ENCODE measurements around the gene PAFAH1B2. TPM values are rescaled to one million over a fixed set of nuclear protein-coding genes. Genes with fewer than 3 reads are reported as not detected.
A peak's percentile ranks its signal among the peaks of the same experiment; 100 is the strongest.

PAFAH1B2 gene
- total RNA-seq, 3 donors from 2014 or later (not counting 1 experiment from before 2014, with no cell fraction given): 46.1 to 71.0 (median 58.8) TPM

- Histone ChIP-seq H3K4me1 (ENCODE audit: control insufficient read depth, insufficient read depth, low read length) (peaks cover 47% of the 10 kb centered on the region), H3K27me3 (ENCODE audit: control insufficient read depth, insufficient read depth, low read length) (no peaks in the 10 kb centered on the region), H3K4me3 (ENCODE audit: low read length) (peak overlapping the region; percentile 90), H3K9me3 (ENCODE audit: control insufficient read depth, insufficient read depth, low read length) (no peaks in the 10 kb centered on the region), H3K36me3 (ENCODE audit: control insufficient read depth, insufficient read depth, low read length) (no peaks in the 10 kb centered on the region), H3K27ac (ENCODE audit: low read length) (peak overlapping the region; percentile 93)
- no peak for TF ChIP-seq CTCF (IDR thresholded peaks at IDR 0.05)
- Mint-ChIP-seq H3K4me3 (peak overlapping the region; percentile 97), H3K27me3 (ENCODE audit: low read depth in 2 of 2) (no peaks in the 10 kb centered on the region), H3K36me3 (peaks cover 8% of the 10 kb centered on the region), H3K27ac (peak overlapping the region; percentile 98), H3K4me1 (peaks cover 83% of the 10 kb centered on the region in 2 donors), H3K9me3 (no peaks in the 10 kb centered on the region)
- ATAC-seq: no peak
- DNase-seq: peak; percentile 26 to 82
- intact Hi-C loops (cut with micrococcal nuclease): loop anchor here (2.0 to 10.0 kb wide), 2 partner anchors 52 to 166 kb away; no protein-coding TSS in a partner anchor
- WGBS (ENCODE audit: insufficient coverage): 21% methylated on average over 5 of the region's 6 CpGs
Measured at GRCh38 chr11:117096201-117096991, 47.7 kb upstream of the PAFAH1B2 start.

DNA sequence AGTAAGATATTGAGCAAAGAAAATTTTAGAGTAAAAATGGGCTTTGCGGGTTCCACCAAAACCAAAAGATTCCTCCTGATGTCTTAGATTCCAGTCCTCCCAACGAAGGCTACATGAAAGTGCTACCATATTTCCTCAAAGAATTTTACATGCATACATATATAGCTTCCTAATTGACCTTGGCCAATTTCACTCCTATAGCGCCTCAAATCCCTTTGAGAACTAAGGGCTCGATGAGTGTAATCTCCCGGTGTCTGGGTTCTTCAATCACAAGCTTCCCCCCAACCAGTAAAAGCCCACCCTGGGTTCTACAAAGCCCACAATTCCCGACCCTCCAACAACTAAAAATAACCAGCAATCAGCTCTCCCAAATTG lies 47.1 kb upstream of the PAFAH1B2 start:
- H3K36me3 Mint-ChIP-seq: peaks cover 7% of the 10 kb centered on the region
- H3K4me3 ChIP-seq (ENCODE audit: low read length): peak overlapping the region; percentile 90
- H3K9me3 ChIP-seq (ENCODE audit: control insufficient read depth, insufficient read depth, low read length): no peaks in the 10 kb centered on the region
- DNase-seq (no peak), ATAC-seq (no peak)
- H3K36me3 ChIP-seq (ENCODE audit: control insufficient read depth, insufficient read depth, low read length): no peaks in the 10 kb centered on the region
- intact Hi-C loops (cut with micrococcal nuclease): loop anchor here (2.0 to 10.0 kb wide), 2 partner anchors 52 to 166 kb away; no protein-coding TSS in a partner anchor
- no peaks in the 10 kb centered on the region for H3K27me3 ChIP-seq (ENCODE audit: control insufficient read depth, insufficient read depth, low read length)
- WGBS (ENCODE audit: insufficient coverage): 11% methylated on average over 6 of the region's 6 CpGs
- H3K4me3 Mint-ChIP-seq: peak overlapping the region; percentile 97
- peaks cover 47% of the 10 kb centered on the region for H3K4me1 ChIP-seq (ENCODE audit: control insufficient read depth, insufficient read depth, low read length)
- no peak for TF ChIP-seq CTCF (IDR thresholded peaks at IDR 0.05)
- H3K27ac Mint-ChIP-seq: peak overlapping the region; percentile 98
- no peaks in the 10 kb centered on the region for H3K27me3 Mint-ChIP-seq (ENCODE audit: low read depth in 2 of 2)
- peaks cover 79 to 80% of the 10 kb centered on the region in 2 donors for H3K4me1 Mint-ChIP-seq
- H3K27ac ChIP-seq (ENCODE audit: low read length): peak overlapping the region; percentile 93
- H3K9me3 Mint-ChIP-seq: no peaks in the 10 kb centered on the region

DNA sequence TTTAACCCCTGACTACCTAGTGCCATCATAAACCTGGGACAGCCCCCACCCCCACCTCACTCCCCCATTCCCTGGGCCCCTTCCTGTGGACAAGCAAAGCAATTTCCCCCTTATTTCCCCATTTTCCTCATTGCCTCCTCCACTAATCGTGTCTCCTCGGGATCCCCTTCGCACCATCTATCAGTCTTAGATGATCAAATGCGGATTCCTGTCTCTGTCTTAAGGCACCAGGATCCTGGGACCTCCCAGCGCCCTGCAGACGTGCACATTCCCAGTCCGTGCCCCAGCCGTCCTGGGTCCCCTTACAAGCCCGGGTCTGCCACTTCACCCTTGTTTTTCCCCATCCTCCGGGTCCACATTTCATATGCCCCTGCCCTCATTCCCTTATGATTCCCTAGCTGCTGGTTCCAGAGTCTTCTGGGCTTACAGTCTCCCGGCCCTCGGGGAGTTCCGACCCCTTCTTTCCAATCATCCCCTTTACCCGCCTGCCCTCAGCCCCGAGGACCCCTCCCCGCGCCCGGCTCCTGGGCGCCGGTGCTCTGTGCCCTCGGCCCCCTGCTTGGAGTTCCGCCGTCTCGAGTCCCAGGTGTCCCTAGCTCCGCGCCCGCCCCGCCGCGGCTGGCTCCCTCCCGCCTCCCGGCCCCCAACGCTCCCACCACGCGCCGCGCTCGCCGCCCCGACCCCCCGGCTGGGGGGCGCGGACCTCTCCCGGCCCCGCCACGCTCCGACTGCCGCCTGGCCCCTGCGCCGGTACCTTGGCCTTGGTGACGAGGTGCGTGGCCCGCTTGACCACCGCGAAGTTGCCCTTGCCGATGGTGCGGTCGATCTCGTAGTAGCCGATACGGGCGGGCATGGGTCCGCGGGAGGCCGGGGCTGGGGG lies 46.5 kb upstream of the PAFAH1B2 start:
- peak overlapping the region; percentile 90 for H3K4me3 ChIP-seq (ENCODE audit: low read length)

More for the DNA sequence above, 46.5 kb upstream of the PAFAH1B2 start:
- Mint-ChIP-seq H3K4me1 (peaks cover 73% of the 10 kb centered on the region in 2 donors), H3K4me3 (peak overlapping the region; percentile 97), H3K9me3 (no peaks in the 10 kb centered on the region), H3K36me3 (peaks cover under 1% of the 10 kb centered on the region), H3K27me3 (ENCODE audit: low read depth in 2 of 2) (no peaks in the 10 kb centered on the region), H3K27ac (peak overlapping the region; percentile 98)
- peaks cover 47% of the 10 kb centered on the region for H3K4me1 ChIP-seq (ENCODE audit: control insufficient read depth, insufficient read depth, low read length)
- H3K27ac ChIP-seq (ENCODE audit: low read length): peak overlapping the region; percentile 93
- intact Hi-C loops (cut with micrococcal nuclease): loop anchor here (2.0 to 10.0 kb wide), 3 partner anchors 47 to 167 kb away; partner anchors contain the start of gene PAFAH1B2
- ATAC-seq (peak; percentile 5 to 13 (median 12)), DNase-seq (peak in 1 of 2 donors; percentile 57)
- H3K9me3 ChIP-seq (ENCODE audit: control insufficient read depth, insufficient read depth, low read length): no peaks in the 10 kb centered on the region
- no peaks in the 10 kb centered on the region for H3K36me3 ChIP-seq (ENCODE audit: control insufficient read depth, insufficient read depth, low read length)
- TF ChIP-seq CTCF (IDR thresholded peaks at IDR 0.05): no peak
- H3K27me3 ChIP-seq (ENCODE audit: control insufficient read depth, insufficient read depth, low read length): no peaks in the 10 kb centered on the region
- under 1% methylated on average over 65 of the region's 65 CpGs for WGBS (ENCODE audit: insufficient coverage)

All from natural killer cell (primary cell).